H4 (cell line): ENCODE data around the gene ITGA5. TPM values are rescaled to one million over a fixed set of nuclear protein-coding genes. Genes with fewer than 3 reads are reported as not detected.
A peak's percentile ranks its signal among the peaks of the same experiment; 100 is the strongest.
"Not testable (repeated sequence)": the region's sequence is repeated elsewhere in the genome, so short reads cannot be mapped to it uniquely, and the experiment has no call there.

Source experiments
- DNase-seq: peaks from one replicate; pipeline ENCODE4 v3.0.0-alpha.2; 2015; ENCODE audit warnings: low spot score
- total RNA-seq: library from RNA; depleted of rRNA; stranded (reverse); fragments of >200 nt; shearing (Covaris generic); gene quantifications from 2 replicates; pipeline ENCODE4 v1.2.3, GENCODE V29; 2014

ITGA5 gene
- total RNA-seq, 1 experiment from 2014 or later, result 89.4 TPM

DNA sequence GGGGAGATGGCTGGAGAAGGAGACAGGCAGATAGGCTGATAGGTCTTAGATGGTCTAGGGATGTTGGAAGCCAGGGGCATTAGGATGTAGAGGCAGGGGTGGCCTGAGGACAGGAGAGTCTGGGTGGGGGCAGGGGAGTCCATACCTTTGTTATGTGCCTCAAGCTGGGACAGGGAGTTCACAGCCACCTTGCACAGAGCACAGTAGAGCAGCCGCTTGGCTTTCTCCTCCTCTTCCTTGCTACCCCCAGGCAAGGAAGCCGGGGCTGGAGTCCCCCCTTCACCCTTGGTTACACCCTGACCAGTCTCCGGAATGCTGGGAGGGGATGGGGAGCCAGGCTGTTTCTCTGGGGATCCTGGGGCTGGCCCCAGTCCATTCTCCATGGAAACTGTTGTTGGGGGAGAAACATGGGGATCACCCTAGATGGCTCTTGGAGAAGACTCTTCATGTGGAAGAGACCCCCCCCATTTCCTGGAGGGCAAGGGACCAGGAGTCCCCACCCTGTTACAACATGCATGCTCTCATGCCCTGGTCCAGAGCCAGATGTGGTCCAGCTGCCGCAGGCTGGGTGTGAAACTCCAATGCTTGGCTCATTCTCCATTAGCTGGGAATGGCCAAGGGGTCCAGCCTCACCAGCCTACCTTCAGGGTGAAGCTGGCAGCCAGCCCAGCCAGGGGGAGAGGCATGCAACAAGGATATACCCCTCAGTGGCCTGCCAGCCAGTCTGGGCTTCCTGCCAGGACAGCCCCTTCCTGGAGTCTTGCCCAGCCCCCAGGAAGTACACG, 47.5 kb downstream of the ITGA5 start:
- peak; percentile 54 for DNase-seq

DNA sequence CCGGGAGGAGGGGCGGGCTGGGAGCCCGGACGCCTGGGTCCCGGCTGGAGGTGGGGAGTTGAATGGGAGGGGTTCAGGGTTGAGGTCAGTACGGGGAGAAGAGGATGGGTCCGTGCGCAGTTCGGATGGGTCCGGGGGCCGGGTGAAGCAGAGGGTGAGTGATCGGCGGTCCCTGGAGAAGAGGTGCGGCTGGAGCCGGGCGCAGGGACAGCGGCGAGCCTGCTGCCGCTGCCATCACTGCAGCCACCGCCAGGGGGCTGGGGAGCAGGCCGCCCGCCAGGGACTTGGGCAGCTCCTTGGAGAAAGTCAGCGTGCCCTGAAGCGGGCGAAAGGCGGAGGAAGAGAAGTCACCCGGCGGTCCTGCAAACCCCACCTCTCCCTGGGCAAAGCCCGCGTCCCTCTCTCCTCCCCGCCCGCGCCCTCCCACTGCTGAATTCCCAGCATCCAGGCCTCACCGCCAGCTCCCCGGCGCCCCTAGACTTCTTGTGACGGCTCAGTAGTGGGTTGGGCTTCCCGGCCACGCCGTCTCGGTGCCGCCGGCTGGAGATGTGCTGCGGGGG, 48.8 kb downstream of the ITGA5 start:
- DNase-seq, result peak; percentile 72

DNA sequence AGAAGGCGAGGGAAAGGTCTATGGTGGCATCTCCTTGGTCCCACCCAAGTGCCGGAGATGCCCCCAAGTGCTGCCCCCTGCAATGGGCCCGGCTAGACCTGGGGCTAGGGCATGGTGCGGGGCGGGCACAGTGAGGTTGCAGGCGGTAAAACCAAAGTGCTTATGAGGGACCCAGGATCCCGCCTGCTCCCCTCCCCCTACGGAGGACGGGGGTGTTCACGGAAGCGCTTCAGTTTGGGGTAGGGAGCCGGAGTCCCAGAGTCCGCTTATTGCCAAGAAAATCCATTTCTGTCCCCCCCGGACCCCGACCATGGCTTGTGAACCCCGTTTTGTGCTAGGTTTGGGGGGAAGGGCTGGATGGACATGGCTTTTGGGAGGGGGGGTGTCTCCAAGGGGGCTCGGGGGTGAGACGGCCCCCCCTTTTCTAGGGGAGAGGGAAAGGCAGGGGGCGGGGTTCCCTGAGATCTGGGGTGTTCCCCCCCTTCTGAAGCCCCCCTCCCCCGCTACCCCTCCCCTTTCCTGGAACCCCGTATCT, 49.4 kb downstream of the ITGA5 start:
- DNase-seq, result no peak

DNA sequence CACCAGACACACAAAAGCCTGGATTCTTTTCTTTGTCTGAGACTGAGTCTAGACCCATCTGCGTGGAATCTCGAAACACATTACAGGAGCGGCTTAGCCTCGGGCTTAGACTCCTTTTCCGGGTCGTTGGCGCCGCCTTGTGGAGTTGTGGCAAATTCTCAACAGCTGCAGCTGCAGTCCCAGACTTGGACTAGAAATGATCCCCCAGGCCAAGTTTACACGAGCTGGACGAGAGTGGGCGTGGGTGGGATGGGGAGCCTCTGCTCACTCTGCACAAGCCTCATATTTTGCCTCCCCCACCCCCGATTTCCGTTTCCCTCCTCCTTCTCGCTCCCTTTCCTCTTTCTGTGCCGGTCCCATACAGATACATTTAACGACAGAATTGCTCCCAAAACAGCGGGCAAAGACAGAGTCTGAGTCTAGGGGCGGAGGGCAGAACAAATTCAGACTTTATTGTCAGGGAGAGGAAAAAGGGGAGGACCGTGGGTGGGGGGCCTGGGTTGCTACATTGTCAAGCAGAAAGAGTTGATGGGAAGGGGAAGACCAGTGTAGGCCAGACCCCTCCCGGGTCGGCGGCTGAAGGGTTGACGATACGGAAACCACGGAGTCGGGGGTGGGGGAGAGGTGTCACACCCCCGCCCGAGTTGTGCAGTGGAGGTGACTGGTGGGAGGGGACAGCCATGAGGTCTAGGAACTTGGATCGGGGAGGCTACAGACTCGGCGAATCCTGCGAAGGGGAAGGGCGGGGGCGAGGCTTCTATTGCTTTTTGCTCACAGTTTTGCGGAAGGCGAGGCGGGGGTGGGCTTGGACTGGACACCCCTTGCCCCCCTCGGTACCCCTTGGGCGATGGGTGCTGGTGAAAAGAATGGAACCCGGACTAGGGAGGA, 50.1 kb downstream of the ITGA5 start:
- peak; percentile 83 for DNase-seq

DNA sequence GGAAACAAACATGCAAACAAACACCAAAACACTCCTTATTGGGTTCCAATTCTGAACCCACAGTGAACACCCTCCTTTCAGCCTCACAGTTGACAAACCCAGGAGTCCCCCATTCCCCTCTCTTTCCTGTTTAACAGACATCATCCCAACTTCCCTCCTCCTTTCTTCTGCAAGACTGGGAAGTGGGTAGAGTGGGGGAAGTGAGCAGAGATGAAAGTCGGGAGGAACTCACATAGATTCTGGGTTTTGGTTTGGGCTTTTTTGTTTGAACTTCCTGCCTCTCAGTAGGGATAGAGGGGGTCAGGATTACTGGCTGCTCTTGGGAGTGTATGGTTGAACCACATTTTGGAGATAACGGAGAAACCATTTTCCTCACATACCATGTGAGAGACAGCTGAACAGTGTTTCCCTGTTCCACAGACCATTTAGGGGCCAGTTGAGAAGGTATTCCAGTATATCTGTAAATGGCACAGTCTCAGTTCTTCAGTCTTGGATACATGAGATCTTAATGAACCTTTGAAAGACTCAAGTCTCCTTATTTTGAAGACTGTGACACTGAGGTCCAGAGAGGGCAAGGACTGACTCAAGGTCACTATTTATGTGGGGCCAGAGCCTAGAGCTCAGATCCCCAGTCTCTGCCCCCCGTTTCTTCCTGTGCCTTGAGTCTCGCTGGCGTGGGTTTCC, 50.9 kb downstream of the ITGA5 start:
- no peak for DNase-seq

DNA sequence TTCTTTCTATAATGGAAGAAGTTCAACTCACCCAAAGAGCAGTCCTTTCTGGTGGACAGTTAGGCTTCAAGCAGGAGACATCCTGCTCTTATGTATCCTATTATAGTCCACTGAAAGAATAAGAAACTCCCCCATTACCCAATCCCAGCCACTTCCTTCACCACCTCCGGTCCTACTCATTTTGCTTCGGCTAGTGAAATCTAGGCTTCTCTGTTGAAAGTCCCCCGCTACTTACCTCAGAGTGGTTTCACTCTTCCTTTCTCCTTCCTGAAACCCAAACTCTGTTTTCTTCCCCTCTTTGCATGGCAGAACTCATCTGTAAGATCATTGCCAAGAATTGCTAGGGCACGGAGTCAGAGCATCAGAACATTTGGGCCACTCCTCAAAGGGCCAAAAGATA, 54.7 kb downstream of the ITGA5 start, which contains the start of gene GPR84:
Gene GPR84, minus strand, starts transcription at position 74 of the 400 bp plus-strand sequence. CDS start 635 bp downstream, outside the sequence.
- DNase-seq, result no peak

DNA sequence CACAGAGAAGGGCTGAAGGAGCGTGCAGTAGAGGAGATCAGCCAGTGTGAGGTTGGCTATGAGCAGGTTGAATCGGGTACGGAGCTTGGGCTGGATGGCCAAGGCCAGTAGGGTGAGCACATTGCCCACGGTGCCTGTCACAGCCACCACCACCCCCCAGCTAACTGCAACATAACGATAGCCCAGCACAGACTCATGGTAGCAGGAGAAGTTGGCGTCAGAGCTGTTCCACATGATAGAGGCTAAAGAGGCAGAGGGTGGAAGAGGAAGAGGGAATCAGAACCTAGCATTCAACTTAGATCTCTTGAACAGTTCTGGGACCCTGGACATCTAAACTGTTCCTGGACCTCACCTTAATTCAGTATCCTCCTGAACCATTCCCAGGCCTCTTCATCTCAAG, 55.4 kb downstream of the ITGA5 start:
- DNase-seq, result no peak

DNA sequence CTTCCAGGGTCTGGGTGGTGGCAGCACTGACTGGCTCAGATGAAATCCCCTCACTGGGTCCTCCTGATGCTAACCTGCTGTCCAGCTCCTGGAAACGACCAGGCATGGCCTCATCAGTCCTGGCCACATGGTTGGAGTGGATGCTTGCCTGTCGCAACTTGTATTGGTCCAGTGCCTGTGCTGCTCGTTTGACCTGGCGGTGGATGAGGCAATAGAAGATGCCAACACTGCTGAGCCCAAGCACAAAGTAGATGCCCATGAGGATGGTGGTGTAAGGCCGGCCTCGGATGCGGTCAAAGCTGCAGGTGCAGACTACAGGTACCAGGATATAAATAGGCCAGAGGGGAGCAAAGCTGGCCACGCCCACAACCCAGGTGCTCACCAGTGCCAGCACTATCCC, 56.0 kb downstream of the ITGA5 start:
- DNase-seq, result no peak

DNA sequence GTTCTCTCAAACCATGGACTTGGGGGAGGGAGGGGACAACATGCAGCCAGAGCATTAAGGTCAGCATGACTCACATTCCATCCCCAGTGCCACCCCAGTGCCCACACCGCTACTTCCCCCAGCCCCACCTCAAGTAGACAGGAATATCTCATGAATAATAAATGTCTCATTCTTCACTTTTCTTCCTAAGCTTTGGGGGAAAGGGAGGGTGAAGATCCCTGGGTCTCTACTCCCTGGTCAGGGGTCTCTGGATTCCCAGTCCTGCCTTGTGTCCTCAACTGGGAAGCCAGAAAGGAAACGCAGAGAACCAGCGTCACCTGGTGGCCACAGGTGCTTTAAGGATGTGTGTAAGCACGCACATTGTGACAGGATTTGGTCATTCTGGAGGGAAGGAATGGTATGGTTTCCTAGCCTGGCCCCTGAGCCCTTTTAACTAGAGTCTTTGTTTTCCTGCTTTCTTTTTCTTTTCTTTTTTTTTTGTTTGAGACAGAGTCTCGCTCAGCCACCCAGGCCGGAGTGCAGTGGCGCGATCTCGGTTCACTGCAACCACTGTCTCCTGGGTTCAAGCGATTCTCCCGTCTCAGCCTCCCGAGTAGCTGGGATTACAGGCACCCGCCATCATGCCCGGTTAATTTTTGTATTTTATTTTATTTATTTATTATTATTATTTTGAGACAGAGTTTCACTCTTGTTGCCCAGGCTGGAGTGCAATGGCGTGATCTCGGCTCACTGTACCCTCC, 58.2 kb downstream of the ITGA5 start:
- DNase-seq, result peak; percentile 81

DNA sequence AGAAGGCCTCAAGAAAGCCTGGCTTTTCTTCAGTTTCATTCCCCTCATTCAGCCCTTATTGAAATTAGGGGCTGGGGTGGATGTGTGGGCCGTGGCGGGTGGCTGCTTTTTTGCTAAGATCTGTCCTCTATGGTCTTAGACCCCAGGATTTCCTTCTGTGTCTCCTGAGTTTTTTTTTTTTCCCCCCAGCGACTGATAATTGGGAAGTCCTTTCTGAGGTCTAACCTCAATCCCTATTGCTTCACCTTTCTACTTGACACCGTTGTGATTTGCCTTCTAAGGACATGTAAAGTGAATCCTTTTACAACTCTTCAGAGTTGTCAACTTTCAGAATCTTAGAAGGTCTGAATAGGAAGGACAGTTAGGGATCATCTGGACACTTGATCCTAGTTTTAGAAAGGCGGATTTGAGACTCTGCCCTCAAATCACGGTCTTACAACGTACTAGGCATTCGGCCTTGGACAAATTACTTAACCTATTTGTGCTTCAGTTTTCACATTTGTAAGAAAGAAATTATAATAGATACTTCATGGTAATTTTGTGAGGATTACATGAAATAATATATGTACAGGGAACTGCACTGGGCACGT, 59.2 kb downstream of the ITGA5 start:
- DNase-seq, result no peak

DNA sequence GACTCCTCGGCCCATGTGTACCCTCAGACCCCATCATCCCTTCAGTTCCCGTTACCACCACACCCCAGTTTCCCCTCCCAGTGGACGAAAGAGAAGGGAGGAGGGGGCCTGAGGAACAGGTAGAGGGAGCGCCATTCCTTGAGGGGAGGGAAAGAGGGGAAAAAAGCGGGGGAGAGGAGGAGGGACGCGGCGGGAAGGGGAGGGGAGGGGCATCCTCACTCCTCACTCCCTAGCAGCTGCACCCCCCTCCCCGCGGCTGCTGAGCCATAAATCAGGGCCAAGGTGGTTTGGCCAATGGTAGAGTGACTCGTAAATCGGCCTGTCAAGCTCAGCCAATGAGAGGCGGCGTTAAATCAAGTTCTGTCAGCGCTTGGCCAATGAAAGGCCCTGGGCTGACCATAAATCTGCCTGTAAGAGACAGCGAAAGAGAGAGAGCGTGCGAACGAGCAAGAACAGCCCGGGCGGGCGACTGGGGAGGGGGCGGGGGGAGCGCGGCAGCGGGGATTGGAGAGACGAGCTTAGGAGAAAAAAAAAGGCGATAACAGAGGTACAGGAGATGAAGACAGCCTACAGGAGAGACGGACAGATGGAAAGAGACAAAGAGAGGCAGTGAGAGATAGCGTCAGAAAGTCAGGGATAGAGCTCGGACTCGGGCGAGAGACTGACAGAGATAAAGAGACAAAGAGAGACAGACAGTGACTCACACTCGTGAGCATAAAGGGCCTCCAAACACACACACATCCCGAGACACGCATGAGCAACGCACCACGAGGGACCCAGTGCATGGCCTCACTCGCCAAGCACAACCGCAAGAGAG, 59.9 kb downstream of the ITGA5 start:
- DNase-seq, result peak; percentile 98

DNA sequence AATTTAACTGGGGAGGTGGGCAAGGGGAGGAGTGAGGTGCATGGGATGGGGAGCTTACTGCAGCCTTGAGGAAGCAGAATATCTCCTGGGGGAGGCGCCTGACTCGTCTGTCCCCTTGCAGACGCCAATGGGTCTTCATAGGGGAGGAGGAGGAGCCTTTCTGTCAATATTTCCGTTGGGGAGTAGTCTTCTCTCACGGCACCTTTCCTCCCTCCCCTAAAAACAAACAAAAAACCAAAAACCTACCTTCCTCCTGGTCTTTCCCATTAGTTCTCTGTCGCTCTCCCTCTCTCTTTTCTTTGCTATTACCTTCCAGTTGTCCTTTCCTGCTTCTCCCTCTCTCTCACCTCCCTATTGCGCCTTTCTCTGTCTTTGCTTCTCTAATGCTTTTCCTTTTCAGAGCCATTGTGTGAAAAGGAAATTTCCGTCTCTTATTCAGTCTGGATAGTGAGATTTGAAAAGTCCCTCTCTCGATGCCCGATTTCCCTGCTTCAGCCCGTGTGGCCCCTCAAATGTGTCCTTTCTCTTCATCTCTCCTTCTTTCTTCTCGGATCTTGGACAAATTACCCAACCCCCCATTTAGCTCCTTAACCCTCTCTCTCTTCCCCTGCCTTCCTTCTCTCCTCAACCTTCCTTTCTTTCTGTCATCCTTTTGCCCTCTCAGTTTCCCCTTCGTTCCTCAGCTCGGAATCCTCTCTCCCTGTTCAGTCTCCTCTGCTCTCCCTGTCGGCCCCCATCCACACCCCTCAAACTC, 60.7 kb downstream of the ITGA5 start:
- no peak for DNase-seq

DNA sequence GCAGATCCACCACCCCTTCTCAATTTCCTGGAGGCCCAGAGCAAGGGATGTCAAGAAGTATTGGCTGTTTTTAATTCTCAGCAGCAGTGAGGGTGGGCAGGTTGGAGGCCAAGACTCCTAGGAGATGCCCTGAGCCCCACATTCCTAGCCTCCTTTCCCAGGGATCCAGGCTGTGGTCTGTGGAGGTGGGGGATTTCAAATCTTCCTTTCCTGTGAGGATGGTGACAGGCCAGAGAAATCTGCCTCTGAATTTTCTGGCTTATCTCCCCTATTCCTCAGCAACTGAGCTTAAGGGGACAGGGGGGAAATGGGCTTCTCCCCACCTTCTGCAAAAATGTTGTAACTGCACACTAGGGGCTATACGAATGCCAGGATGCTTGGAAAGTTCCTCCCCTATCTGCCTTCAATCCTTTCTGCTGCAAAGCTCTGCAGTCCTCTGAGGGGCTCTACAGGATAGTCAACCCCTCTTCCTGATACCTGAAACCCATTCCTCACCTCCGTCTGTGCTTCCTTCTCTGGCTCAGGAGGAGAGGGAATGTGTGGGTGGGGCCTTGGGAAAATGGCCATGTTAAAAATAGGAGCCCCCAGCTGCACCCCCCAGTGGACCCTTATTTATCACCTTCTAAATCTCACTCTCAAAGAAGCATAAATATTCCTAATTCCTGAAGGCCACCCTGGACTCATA, 61.4 kb downstream of the ITGA5 start:
- DNase-seq, result no peak

DNA sequence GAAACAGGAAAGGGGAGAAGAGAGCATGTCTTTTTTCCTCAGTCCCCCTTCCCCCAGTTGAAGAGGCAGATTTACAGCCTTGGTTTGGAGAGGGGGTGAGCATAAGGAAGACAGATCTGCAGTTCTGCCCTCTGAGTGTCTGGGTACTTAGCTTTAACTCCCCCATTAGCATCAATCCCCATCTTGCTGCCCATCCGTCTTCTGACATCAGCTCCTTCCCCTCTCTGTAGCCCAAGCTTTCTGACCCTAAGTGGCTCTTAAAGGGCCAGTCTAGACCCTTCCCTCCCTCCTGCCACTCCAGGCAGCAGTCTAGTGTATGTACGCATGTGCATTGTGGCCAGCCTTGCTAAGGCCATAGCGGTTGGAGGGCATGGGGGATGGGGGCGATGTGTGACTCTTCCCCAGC, 62.1 kb downstream of the ITGA5 start:
- no peak for DNase-seq

DNA sequence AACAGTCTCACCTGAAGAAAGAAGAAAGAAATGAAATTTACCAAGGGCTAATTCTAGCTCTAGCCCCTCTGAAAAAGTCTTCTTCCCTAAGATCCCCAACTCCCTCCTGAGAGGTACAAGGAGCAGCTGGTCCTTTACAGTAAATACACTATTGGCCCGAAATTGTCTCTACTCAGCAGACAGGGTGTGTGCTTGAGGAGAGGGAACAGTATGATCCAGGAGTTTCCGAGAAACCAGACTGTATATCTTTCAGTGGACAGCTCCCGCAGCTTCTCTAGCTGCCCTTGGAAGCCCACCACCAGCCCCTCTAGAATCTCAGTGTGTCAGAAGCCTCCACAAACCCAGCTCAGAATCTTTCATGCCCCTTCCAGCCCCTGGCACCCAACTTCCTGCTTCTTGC, 62.8 kb downstream of the ITGA5 start:
- DNase-seq, result no peak

DNA sequence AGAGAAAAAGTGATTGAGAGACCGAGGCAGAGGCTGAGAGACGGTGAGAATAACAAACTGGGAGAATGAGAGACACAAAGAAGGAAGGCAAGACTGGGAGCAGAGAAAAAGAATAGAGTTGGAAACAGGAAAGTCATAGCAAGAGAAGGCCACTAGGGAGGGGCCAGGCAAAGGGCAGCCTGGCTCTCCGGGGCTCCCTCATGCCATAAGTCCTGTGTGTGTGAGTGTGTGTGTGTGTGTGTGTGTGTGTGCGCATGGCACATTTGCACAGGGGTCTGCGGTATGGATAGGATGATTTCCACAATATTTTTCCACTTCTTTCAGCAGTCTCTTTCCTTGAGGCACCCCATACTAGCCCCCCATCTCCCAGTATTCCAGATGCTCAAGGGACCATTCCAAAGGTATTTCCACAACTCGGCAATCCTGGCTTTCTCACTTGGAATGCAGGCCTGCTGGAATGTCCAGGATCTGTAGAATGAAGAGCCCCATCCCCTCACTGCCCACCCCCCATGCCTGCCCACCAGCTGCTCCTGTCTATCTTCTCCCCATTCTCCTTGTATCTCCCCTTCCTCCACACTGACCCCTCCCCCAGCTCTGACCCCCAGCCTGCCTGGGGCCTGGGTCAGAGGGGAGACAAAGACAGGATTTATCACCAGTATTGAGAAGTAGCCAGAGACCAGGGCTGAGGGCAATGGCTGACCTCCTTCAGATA, 63.8 kb downstream of the ITGA5 start:
- DNase-seq, result no peak

DNA sequence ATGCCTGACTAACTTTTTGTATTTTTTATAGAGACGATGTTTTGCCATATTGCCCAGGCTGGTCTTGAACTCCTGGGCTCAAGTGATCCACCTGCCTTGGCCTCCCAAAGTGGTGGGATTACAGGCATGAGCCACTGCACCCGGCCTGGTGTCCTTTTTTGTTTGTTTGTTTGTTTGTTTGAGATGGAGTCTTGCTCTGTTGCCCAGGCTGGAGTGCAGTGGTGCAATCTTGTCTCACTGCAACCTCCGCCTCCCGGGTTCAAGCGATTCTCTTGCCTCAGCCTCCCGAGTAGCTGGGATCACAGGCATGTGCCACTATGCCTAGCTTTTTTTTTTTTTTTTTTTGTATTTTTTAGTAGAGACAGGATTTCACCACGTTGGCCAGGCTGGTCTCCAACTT, 64.8 kb downstream of the ITGA5 start:
- not testable (repeated sequence) for DNase-seq
